K562 (cell line): ENCODE data around the gene DLGAP1. TPM values are rescaled to one million over a fixed set of nuclear protein-coding genes. Genes with fewer than 3 reads are reported as not detected.

Experiments
- ATAC-seq: fragments of 200-7000 bp; cut with Tn5 transposase; 3 replicates; pipeline ENCODE4 v1.9.1; 2020; ENCODE audit warnings: moderate library complexity
- BruUV-seq: library from RNA; stranded (reverse); fragments of 400-500 nt; replicated peaks from 2 replicates; lab custom pipeline; 2021; lab: Mats Ljungman, UMichigan
- CTCF ChIA-PET: fragments of 300-600 bp; formaldehyde crosslinking; extraction: SDS; loops from one replicate; lab custom pipeline; 2021; ENCODE audit warnings: low intra/inter-chr PET ratio; lab: Yijun Ruan, JAX
- POLR2A ChIA-PET: fragments of 300-600, 350-650 bp; sonication (Branson Sonifier 250); formaldehyde crosslinking; extraction: SDS; loops from one replicate; lab custom pipeline; 2021; ENCODE audit warnings: antibody characterized with exemption, inconsistent platforms; lab: Yijun Ruan, JAX
- DNase-seq, 4 experiments: peaks; one replicate each; pipeline versions ENCODE4 v3.0.0 to v3.0.0-alpha.2; 2011 to 2018; ENCODE audit warnings: low spot score in 3 of 4, mixed read lengths in 3 of 4; ENCODE audit errors: extremely low read depth in 1 of 4
- FAIRE-seq: peaks from 2 replicates; lab custom pipeline; 2011; peaks lifted over from hg19 to GRCh38; lab: Jason Lieb, UNC
- H2AFZ ChIP-seq: 2 replicates; pipeline ENCODE4 v1.6.0; 2011; ENCODE audit warnings: low read depth, low read length, control low read depth, inconsistent platforms
- H3K27ac ChIP-seq: fragments of 200-600 bp; 3 replicates; pipeline ENCODE4 v1.8.0; 2011; ENCODE audit warnings: low read depth, mild to moderate bottlenecking, control low read depth, inconsistent platforms, low read length, moderate library complexity, mixed read lengths; ENCODE audit errors: extremely low read depth
- H3K27me3 ChIP-seq, 2 experiments: fragments of 300-600 bp in 1 of 2; 2 replicates in 1 of 2; 3 replicates in 1 of 2; pipeline versions ENCODE4 v1.6.0 to v1.8.0; 2011; ENCODE audit warnings: inconsistent platforms in 2 of 2, low read length in 2 of 2, mild to moderate bottlenecking in 1 of 2, mixed read lengths in 1 of 2, moderate library complexity in 1 of 2; ENCODE audit not compliant: control insufficient read depth in 2 of 2, insufficient read depth in 2 of 2
- H3K36me3 ChIP-seq: fragments of 300-600 bp; 3 replicates; pipeline ENCODE4 v1.8.0; 2011; ENCODE audit warnings: mild to moderate bottlenecking, low read length, inconsistent platforms; ENCODE audit not compliant: control insufficient read depth, insufficient read depth
- H3K4me1 ChIP-seq, 2 experiments: fragments of 200-600 bp in 1 of 2; replicated peaks in 1 of 2; 2 replicates in 1 of 2; 3 replicates in 1 of 2; pipeline versions ENCODE4 v1.5.1 to v1.8.0; 2011; ENCODE audit warnings: inconsistent platforms in 2 of 2, low read length in 2 of 2, mild to moderate bottlenecking in 1 of 2, mixed read lengths in 1 of 2, moderate library complexity in 1 of 2; ENCODE audit not compliant: control insufficient read depth in 2 of 2, insufficient read depth in 2 of 2
- H3K4me2 ChIP-seq: 2 replicates; pipeline ENCODE4 v1.6.1; 2011; ENCODE audit warnings: low read length, control low read depth, inconsistent platforms, mixed read lengths; ENCODE audit not compliant: insufficient read depth
- H3K4me3 ChIP-seq: fragments of 200-600 bp; sonication (generic), shearing (Covaris generic); 2 replicates; pipeline ENCODE4 v1.5.1; 2016; ENCODE audit warnings: control low read depth, inconsistent platforms
- H3K79me2 ChIP-seq: fragments of 200-600 bp; 3 replicates; pipeline ENCODE4 v1.8.0; 2011; ENCODE audit warnings: low read length, inconsistent platforms; ENCODE audit not compliant: control insufficient read depth, insufficient read depth
- H3K9ac ChIP-seq, 2 experiments: 2 replicates each; pipeline versions ENCODE4 v1.6.0 to v1.6.1; 2011; ENCODE audit warnings: low read depth in 2 of 2, low read length in 2 of 2, control low read depth in 1 of 2, inconsistent platforms in 1 of 2, mild to moderate bottlenecking in 1 of 2, mixed read lengths in 1 of 2; ENCODE audit not compliant: insufficient read depth in 1 of 2
- H3K9me1 ChIP-seq: one replicate; pipeline ENCODE4 v1.6.0; 2011; ENCODE audit warnings: inconsistent platforms, mild to moderate bottlenecking, low read length, moderate library complexity; ENCODE audit not compliant: control insufficient read depth, insufficient read depth
- H3K9me3 ChIP-seq: replicated peaks from 2 replicates; pipeline ENCODE4 v1.5.1; 2011; ENCODE audit warnings: low read depth, low read length, inconsistent platforms; ENCODE audit not compliant: control insufficient read depth, insufficient read depth
- H4K20me1 ChIP-seq: replicated peaks from 2 replicates; pipeline ENCODE4 v1.6.1; 2011; ENCODE audit warnings: low read length, inconsistent platforms, mixed read lengths; ENCODE audit not compliant: control insufficient read depth, insufficient read depth
- HDAC2 ChIP-seq: fragments of 450-650 bp; IDR thresholded peaks from 2 replicates; pipeline ENCODE4 v1.6.1; 2016; ENCODE audit warnings: mild to moderate bottlenecking
- LARP7 ChIP-seq: fragments of 450-650 bp; IDR thresholded peaks from 2 replicates; pipeline ENCODE4 v1.6.1; 2016
- NCOR1 ChIP-seq: fragments of 450-650 bp; IDR thresholded peaks from 2 replicates; pipeline ENCODE4 v1.6.1; 2016; ENCODE audit warnings: mild to moderate bottlenecking, moderate library complexity
- PCBP2 ChIP-seq: fragments of 200-400 bp; formaldehyde crosslinking; IDR thresholded peaks from 2 replicates; pipeline ENCODE4 v1.6.1; 2018; ENCODE audit warnings: low read length, low read depth, mild to moderate bottlenecking, moderate library complexity; ENCODE audit not compliant: poor library complexity, severe bottlenecking
- ZNF57 ChIP-seq: fragments of 450-650 bp; formaldehyde crosslinking; IDR thresholded peaks from 2 replicates; pipeline ENCODE4 v1.4.0; 2020; ENCODE audit warnings: mild to moderate bottlenecking, moderate library complexity
- WGBS: fragments of 100-300 bp; shearing (Covaris generic); methylation state at CpG from one replicate; pipeline ENCODE4 v1.1.6; 2016; ENCODE audit warnings: low coverage, mixed read lengths; ENCODE audit not compliant: insufficient coverage; ENCODE audit errors: missing lambda C conversion rate; 5-methylcytosine and 5-hydroxymethylcytosine counted together
- in situ Hi-C: fragments of 300-500 bp; cut with MboI; formaldehyde crosslinking; loops from 4 replicates; pipeline ENCODE4 v1.15.0; 2018; ENCODE audit warnings: inconsistent platforms, mixed read lengths
- intact Hi-C: fragments of 100-400 bp; cut with micrococcal nuclease; formaldehyde crosslinking; loops from 2 replicates; pipeline ENCODE4 v1.14.2; 2022
- polyA plus RNA-seq, 8 experiments: library from polyadenylated mRNA; depleted of rRNA in 4 of 8; stranded (reverse) in 5 of 8; unstranded in 3 of 8; fragments of >200 nt; fragmentation: Nextera tagmentation in 2 of 8; fragmentation: Illumina TruSeq in 1 of 8; extraction: Ambion mirVana in 2 of 8; extraction: Trizol in 1 of 8; gene quantifications; 2 replicates each; pipeline versions ENCODE4 v1.2.1 to v1.2.3, GENCODE V29; 2011 to 2014; ENCODE audit warnings: inconsistent platforms in 1 of 8, missing spikeins in 1 of 8
- total RNA-seq, 7 experiments: library from RNA; depleted of rRNA in 6 of 7; stranded (reverse); fragments of >200 nt in 6 of 7; fragmentation: Illumina TruSeq in 2 of 7; extraction: Trizol in 2 of 7; gene quantifications; 2 replicates each; pipeline versions ENCODE4 v1.2.1 to v1.2.3, GENCODE V29; 2011 to 2021; ENCODE audit warnings: low replicate concordance in 1 of 7
- TF ChIP-seq, protein P1 (sequence below): sonication (generic); formaldehyde crosslinking; IDR thresholded peaks from 2 replicates; pipeline ENCODE4 v1.8.1; 2022; ENCODE audit warnings: missing genetic modification reagents
- TF ChIP-seq, protein P2 (sequence below): fragments of 450-650 bp; IDR thresholded peaks from 2 replicates; pipeline ENCODE4 v1.6.1; 2016; ENCODE audit warnings: mild to moderate bottlenecking, moderate library complexity
- TF ChIP-seq, protein P3 (sequence below): fragments of 250-450 bp; sonication (Bioruptor Pico); IDR thresholded peaks from 2 replicates; pipeline ENCODE4 v1.5.0; 2020; ENCODE audit warnings: mild to moderate bottlenecking, borderline replicate concordance

DLGAP1 gene
- total and polyA plus RNA-seq, 9 of the 15 experiments (the other 6 are each of a cell fraction or from before 2014, with no cell fraction given) = 0.04 to 0.22 (median 0.08) TPM

DNA sequence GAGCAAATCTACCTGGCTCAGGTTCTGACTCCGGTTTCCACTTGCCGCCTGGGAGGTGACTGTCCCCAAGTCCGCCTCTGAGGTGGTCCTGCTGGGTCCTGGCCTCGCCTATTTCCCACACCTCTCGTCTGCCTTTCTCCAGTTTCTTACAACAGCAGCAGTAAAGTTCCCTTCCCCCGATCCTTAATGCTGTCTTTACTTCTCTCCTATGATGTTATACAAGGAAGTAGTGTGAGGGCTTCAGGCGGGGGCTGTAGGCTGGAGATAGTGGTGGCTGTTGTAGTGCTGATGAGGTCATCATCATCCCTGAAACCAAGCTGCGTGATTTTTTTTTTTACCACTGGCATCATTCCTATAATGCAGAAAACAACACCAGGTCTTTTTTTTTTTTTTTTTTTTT lies 986.3 kb downstream of the DLGAP1 start:
- ChIA-PET POLR2A (interaction anchor here (0.6 to 1.8 kb wide), 7 partner anchors 10 to 207 kb away, joined by 3 to 6 read pairs (median 3); partner anchors contain the start of gene MYL12B), CTCF (no interaction called here)
- in situ Hi-C loops = no loop called here
- no peaks in the 10 kb centered on the region for H3K9me3 ChIP-seq
- no peaks in the 10 kb centered on the region for H4K20me1 ChIP-seq
- H3K4me1 ChIP-seq = peaks cover 8 to 19% of the 10 kb centered on the region in 2 experiments; a peak in 4 of 5 replicates
- peak overlapping the region; percentile 15; the same call in 1 of the 2 replicates for H3K4me2 ChIP-seq
- no peaks in the 10 kb centered on the region for H3K9me1 ChIP-seq
- no peaks in the 10 kb centered on the region for H3K79me2 ChIP-seq
- BruUV-seq = no TSS peak
- peak; percentile 40 to 62 (median 51) for DNase-seq
- no peak overlapping the region for H3K4me3 ChIP-seq
- FAIRE-seq = peak; percentile 52
- intact Hi-C loops = no loop called here
- H3K27me3 ChIP-seq = no peaks in the 10 kb centered on the region
- H3K27ac ChIP-seq = no peak overlapping the region
- no peaks in the 10 kb centered on the region for H3K36me3 ChIP-seq
- ATAC-seq = peak; percentile 83
- peak overlapping the region in 1 of 2 experiments; percentile 74; a peak in 2 of 4 replicates for H3K9ac ChIP-seq
- WGBS = 41% methylated on average over 8 of the region's 8 CpGs
- 0 out of 2 replicates have a peak overlapping the region, but pooled peaks have one; percentile 17 for H2AFZ ChIP-seq
- TF ChIP-seq, protein P1, sequence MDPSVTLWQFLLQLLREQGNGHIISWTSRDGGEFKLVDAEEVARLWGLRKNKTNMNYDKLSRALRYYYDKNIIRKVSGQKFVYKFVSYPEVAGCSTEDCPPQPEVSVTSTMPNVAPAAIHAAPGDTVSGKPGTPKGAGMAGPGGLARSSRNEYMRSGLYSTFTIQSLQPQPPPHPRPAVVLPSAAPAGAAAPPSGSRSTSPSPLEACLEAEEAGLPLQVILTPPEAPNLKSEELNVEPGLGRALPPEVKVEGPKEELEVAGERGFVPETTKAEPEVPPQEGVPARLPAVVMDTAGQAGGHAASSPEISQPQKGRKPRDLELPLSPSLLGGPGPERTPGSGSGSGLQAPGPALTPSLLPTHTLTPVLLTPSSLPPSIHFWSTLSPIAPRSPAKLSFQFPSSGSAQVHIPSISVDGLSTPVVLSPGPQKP (CRISPR knock-in tag) = no peak
- TF ChIP-seq, protein P2, sequence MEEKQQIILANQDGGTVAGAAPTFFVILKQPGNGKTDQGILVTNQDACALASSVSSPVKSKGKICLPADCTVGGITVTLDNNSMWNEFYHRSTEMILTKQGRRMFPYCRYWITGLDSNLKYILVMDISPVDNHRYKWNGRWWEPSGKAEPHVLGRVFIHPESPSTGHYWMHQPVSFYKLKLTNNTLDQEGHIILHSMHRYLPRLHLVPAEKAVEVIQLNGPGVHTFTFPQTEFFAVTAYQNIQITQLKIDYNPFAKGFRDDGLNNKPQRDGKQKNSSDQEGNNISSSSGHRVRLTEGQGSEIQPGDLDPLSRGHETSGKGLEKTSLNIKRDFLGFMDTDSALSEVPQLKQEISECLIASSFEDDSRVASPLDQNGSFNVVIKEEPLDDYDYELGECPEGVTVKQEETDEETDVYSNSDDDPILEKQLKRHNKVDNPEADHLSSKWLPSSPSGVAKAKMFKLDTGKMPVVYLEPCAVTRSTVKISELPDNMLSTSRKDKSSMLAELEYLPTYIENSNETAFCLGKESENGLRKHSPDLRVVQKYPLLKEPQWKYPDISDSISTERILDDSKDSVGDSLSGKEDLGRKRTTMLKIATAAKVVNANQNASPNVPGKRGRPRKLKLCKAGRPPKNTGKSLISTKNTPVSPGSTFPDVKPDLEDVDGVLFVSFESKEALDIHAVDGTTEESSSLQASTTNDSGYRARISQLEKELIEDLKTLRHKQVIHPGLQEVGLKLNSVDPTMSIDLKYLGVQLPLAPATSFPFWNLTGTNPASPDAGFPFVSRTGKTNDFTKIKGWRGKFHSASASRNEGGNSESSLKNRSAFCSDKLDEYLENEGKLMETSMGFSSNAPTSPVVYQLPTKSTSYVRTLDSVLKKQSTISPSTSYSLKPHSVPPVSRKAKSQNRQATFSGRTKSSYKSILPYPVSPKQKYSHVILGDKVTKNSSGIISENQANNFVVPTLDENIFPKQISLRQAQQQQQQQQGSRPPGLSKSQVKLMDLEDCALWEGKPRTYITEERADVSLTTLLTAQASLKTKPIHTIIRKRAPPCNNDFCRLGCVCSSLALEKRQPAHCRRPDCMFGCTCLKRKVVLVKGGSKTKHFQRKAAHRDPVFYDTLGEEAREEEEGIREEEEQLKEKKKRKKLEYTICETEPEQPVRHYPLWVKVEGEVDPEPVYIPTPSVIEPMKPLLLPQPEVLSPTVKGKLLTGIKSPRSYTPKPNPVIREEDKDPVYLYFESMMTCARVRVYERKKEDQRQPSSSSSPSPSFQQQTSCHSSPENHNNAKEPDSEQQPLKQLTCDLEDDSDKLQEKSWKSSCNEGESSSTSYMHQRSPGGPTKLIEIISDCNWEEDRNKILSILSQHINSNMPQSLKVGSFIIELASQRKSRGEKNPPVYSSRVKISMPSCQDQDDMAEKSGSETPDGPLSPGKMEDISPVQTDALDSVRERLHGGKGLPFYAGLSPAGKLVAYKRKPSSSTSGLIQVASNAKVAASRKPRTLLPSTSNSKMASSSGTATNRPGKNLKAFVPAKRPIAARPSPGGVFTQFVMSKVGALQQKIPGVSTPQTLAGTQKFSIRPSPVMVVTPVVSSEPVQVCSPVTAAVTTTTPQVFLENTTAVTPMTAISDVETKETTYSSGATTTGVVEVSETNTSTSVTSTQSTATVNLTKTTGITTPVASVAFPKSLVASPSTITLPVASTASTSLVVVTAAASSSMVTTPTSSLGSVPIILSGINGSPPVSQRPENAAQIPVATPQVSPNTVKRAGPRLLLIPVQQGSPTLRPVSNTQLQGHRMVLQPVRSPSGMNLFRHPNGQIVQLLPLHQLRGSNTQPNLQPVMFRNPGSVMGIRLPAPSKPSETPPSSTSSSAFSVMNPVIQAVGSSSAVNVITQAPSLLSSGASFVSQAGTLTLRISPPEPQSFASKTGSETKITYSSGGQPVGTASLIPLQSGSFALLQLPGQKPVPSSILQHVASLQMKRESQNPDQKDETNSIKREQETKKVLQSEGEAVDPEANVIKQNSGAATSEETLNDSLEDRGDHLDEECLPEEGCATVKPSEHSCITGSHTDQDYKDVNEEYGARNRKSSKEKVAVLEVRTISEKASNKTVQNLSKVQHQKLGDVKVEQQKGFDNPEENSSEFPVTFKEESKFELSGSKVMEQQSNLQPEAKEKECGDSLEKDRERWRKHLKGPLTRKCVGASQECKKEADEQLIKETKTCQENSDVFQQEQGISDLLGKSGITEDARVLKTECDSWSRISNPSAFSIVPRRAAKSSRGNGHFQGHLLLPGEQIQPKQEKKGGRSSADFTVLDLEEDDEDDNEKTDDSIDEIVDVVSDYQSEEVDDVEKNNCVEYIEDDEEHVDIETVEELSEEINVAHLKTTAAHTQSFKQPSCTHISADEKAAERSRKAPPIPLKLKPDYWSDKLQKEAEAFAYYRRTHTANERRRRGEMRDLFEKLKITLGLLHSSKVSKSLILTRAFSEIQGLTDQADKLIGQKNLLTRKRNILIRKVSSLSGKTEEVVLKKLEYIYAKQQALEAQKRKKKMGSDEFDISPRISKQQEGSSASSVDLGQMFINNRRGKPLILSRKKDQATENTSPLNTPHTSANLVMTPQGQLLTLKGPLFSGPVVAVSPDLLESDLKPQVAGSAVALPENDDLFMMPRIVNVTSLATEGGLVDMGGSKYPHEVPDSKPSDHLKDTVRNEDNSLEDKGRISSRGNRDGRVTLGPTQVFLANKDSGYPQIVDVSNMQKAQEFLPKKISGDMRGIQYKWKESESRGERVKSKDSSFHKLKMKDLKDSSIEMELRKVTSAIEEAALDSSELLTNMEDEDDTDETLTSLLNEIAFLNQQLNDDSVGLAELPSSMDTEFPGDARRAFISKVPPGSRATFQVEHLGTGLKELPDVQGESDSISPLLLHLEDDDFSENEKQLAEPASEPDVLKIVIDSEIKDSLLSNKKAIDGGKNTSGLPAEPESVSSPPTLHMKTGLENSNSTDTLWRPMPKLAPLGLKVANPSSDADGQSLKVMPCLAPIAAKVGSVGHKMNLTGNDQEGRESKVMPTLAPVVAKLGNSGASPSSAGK = no peak
- TF ChIP-seq ZNF57 (CRISPR knock-in tag) (no peak), LARP7 (no peak), HDAC2 (no peak), NCOR1 (no peak), PCBP2 (no peak)
- TF ChIP-seq, protein P3, sequence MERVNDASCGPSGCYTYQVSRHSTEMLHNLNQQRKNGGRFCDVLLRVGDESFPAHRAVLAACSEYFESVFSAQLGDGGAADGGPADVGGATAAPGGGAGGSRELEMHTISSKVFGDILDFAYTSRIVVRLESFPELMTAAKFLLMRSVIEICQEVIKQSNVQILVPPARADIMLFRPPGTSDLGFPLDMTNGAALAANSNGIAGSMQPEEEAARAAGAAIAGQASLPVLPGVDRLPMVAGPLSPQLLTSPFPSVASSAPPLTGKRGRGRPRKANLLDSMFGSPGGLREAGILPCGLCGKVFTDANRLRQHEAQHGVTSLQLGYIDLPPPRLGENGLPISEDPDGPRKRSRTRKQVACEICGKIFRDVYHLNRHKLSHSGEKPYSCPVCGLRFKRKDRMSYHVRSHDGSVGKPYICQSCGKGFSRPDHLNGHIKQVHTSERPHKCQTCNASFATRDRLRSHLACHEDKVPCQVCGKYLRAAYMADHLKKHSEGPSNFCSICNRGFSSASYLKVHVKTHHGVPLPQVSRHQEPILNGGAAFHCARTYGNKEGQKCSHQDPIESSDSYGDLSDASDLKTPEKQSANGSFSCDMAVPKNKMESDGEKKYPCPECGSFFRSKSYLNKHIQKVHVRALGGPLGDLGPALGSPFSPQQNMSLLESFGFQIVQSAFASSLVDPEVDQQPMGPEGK = no peak
